HEK293 (cell line): ENCODE measurements around the gene ISL2.
A peak's percentile ranks its signal among the peaks of the same experiment; 100 is the strongest.

ENCODE experiments used
- CTCF ChIA-PET: fragments of 350-600 bp; formaldehyde crosslinking; extraction: SDS; loops from one replicate; lab custom pipeline; 2021; ENCODE audit warnings: antibody characterized with exemption; lab: Yijun Ruan, JAX
- POLR2A ChIA-PET: fragments of 300-600 bp; formaldehyde crosslinking; extraction: SDS; loops from one replicate; lab custom pipeline; 2020; ENCODE audit warnings: antibody characterized with exemption, inconsistent platforms; lab: Yijun Ruan, JAX
- H3K27ac ChIP-seq: fragments of 200-500 bp; sonication (Bioruptor generic); 2 replicates; pipeline ENCODE4 v1.5.1; 2014; ENCODE audit warnings: low read depth, low read length, control low read depth, inconsistent platforms; ENCODE audit errors: extremely low read depth
- H3K36me3 ChIP-seq, 2 experiments: fragments of 200-500 bp in 1 of 2; sonication (Bioruptor generic) in 1 of 2; 1 replicate in 1 of 2; 2 replicates in 1 of 2; pipeline ENCODE4 v1.5.1; 2014 to 2017; ENCODE audit warnings: inconsistent platforms in 2 of 2, low read length in 2 of 2; ENCODE audit not compliant: control insufficient read depth in 2 of 2, insufficient read depth in 1 of 2
- H3K4me1 ChIP-seq: fragments of 200-500 bp; sonication (Bioruptor generic); 2 replicates; pipeline ENCODE4 v1.5.1; 2014; ENCODE audit warnings: mild to moderate bottlenecking, low read length, inconsistent platforms; ENCODE audit not compliant: control insufficient read depth, insufficient read depth
- H3K4me3 ChIP-seq: 2 replicates; pipeline ENCODE4 v1.5.1; 2011; ENCODE audit warnings: low read depth, mild to moderate bottlenecking, control low read depth, low read length, moderate library complexity
- H3K9me3 ChIP-seq: fragments of 200-500 bp; sonication (Bioruptor generic); 2 replicates; pipeline ENCODE4 v1.5.1; 2014; ENCODE audit warnings: low read depth, low read length, inconsistent platforms; ENCODE audit not compliant: control insufficient read depth, insufficient read depth
- GLI2 ChIP-seq: fragments of 450-650 bp; formaldehyde crosslinking; IDR thresholded peaks from 2 replicates; pipeline ENCODE4; 2017; ENCODE audit warnings: missing biosample characterization, missing genetic modification characterization, low read depth, borderline replicate concordance
- HOXA7 ChIP-seq: sonication (generic); formaldehyde crosslinking; IDR thresholded peaks from 2 replicates; pipeline ENCODE4 v1.8.1; 2022; ENCODE audit warnings: missing genetic modification reagents, borderline replicate concordance
- KLF7 ChIP-seq: fragments of 450-650 bp; formaldehyde crosslinking; IDR thresholded peaks from 2 replicates; pipeline ENCODE4 v1.5.1; 2016; ENCODE audit warnings: missing biosample characterization, missing genetic modification characterization, borderline replicate concordance
- MZF1 ChIP-seq: fragments of 450-650 bp; formaldehyde crosslinking; IDR thresholded peaks from 2 replicates; pipeline ENCODE4 v1.5.1; 2017; ENCODE audit warnings: missing biosample characterization, missing genetic modification characterization, borderline replicate concordance
- PRDM4 ChIP-seq: fragments of 450-650 bp; formaldehyde crosslinking; IDR thresholded peaks from 2 replicates; pipeline ENCODE4 v1.5.1; 2017; ENCODE audit warnings: missing biosample characterization, missing genetic modification characterization
- PRDM6 ChIP-seq: fragments of 450-650 bp; formaldehyde crosslinking; IDR thresholded peaks from 2 replicates; pipeline ENCODE4 v1.5.1; 2017; ENCODE audit warnings: missing biosample characterization, missing genetic modification characterization
- RBAK ChIP-seq: fragments of 450-650 bp; formaldehyde crosslinking; IDR thresholded peaks from 2 replicates; pipeline ENCODE4 v1.5.1; 2016; ENCODE audit warnings: missing biosample characterization, missing genetic modification characterization
- SCRT2 ChIP-seq: fragments of 450-650 bp; formaldehyde crosslinking; IDR thresholded peaks from 2 replicates; pipeline ENCODE4 v1.5.1; 2016; ENCODE audit warnings: missing biosample characterization, missing genetic modification characterization
- ZBTB7A ChIP-seq: fragments of 450-650 bp; formaldehyde crosslinking; IDR thresholded peaks from 2 replicates; pipeline ENCODE4 v1.5.1; 2016; ENCODE audit warnings: low read depth, missing biosample characterization, missing genetic modification characterization
- ZNF302 ChIP-seq: fragments of 450-650 bp; formaldehyde crosslinking; IDR thresholded peaks from 2 replicates; pipeline ENCODE4 v1.5.1; 2016; ENCODE audit warnings: missing biosample characterization, missing genetic modification characterization, low read depth
- ZNF341 ChIP-seq: fragments of 450-650 bp; formaldehyde crosslinking; IDR thresholded peaks from 2 replicates; pipeline ENCODE4; 2016; ENCODE audit warnings: low read depth, missing biosample characterization, missing genetic modification characterization
- ZNF449 ChIP-seq: fragments of 450-650 bp; formaldehyde crosslinking; IDR thresholded peaks from 2 replicates; pipeline ENCODE4 v1.5.1; 2017; ENCODE audit warnings: missing biosample characterization, mild to moderate bottlenecking, missing genetic modification characterization, moderate library complexity
- ZNF555 ChIP-seq: fragments of 450-650 bp; formaldehyde crosslinking; conservative IDR thresholded peaks from 2 replicates; pipeline ENCODE4 v1.5.1; 2017; ENCODE audit warnings: missing biosample characterization, mild to moderate bottlenecking, missing genetic modification characterization, inconsistent platforms
- ZNF600 ChIP-seq: fragments of 450-650 bp; formaldehyde crosslinking; IDR thresholded peaks from 2 replicates; pipeline ENCODE4 v1.5.1; 2016; ENCODE audit warnings: missing biosample characterization, missing genetic modification characterization
- ZNF670 ChIP-seq: fragments of 450-650 bp; formaldehyde crosslinking; IDR thresholded peaks from 2 replicates; pipeline ENCODE4 v1.5.1; 2016; ENCODE audit warnings: missing biosample characterization, missing genetic modification characterization, low read depth
- TF ChIP-seq, protein P1 (sequence below): fragments of 450-650 bp; formaldehyde crosslinking; IDR thresholded peaks from 2 replicates; pipeline ENCODE4 v1.5.1; 2016; ENCODE audit warnings: missing biosample characterization, missing genetic modification characterization
- TF ChIP-seq, protein P2 (sequence below): fragments of 450-650 bp; formaldehyde crosslinking; IDR thresholded peaks from 2 replicates; pipeline ENCODE4 v1.5.1; 2016; ENCODE audit warnings: missing biosample characterization, missing genetic modification characterization
- TF ChIP-seq, protein P3 (sequence below): fragments of 450-650 bp; formaldehyde crosslinking; IDR thresholded peaks from 2 replicates; pipeline ENCODE4 v1.5.1; 2016; ENCODE audit warnings: missing biosample characterization, missing genetic modification characterization, low read depth
- TF ChIP-seq, protein P4 (sequence below): IDR thresholded peaks from 2 replicates; pipeline ENCODE4 v1.6.1; 2011; ENCODE audit warnings: mild to moderate bottlenecking, low read depth, low read length, borderline replicate concordance

ISL2 gene

GRCh38 chr15:76354823-76355440 lies 18.4 kb downstream of the ISL2 start:
- Histone ChIP-seq H3K36me3 (no peaks in the 10 kb centered on the region; a peak in 1 of 3 replicates), H3K4me3 (no peak overlapping the region), H3K9me3 (no peaks in the 10 kb centered on the region), H3K27ac (no peak overlapping the region), H3K4me1 (peaks cover 3% of the 10 kb centered on the region; the same call in 1 of the 2 replicates)
- POLR2A ChIA-PET = interaction anchor here (2.0 to 2.2 kb wide), 2 partner anchors 9 to 19 kb away, joined by 6 to 9 read pairs; partner anchors contain the start of gene ISL2
- CTCF ChIA-PET = interaction anchor here (1.8 kb wide), 1 partner anchor 15 kb away, joined by 6 read pairs; no protein-coding TSS in a partner anchor
- peak; percentile 38 for TF ChIP-seq PRDM6 (tag by site-specific recombination)
- no peak for TF ChIP-seq SCRT2 (tag by site-specific recombination)

- TF ChIP-seq PRDM4 (tag by site-specific recombination) (no peak), ZNF449 (tag by site-specific recombination) (peak; percentile 72; the same call in 1 of the 2 replicates)
- Histone ChIP-seq H3K4me1 (peaks cover 3% of the 10 kb centered on the region; the same call in 1 of the 2 replicates), H3K4me3 (no peak overlapping the region), H3K9me3 (no peaks in the 10 kb centered on the region), H3K27ac (no peak overlapping the region), H3K36me3 (no peaks in the 10 kb centered on the region)
- ChIA-PET CTCF (no interaction called here), POLR2A (no interaction called here)
Measured at GRCh38 chr15:76358453-76358852, 21.9 kb downstream of the ISL2 start.

DNA sequence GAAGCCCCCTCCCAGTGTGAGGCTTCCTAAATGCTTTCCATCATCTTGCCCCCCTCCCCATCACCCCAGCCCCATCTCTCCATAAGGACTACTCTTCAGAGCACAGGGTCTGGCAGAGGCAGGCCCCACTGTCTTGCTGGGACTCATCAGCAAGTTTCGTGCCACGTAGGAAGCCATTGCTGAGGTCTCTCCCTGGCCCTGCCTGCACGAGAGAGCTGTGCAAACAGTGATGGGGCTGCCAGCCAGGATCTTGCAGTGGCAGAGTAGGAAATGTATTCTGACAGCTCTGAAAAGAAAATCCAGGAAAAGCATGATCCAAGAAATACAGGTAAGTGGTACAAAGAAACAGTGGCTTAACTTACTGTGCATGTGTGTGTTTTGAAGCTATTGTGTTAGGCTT lies 22.6 kb downstream of the ISL2 start:
- H3K27ac ChIP-seq = no peak overlapping the region
- H3K4me3 ChIP-seq = no peak overlapping the region
- H3K36me3 ChIP-seq = no peaks in the 10 kb centered on the region
- CTCF ChIA-PET = no interaction called here
- no peaks in the 10 kb centered on the region for H3K9me3 ChIP-seq
- POLR2A ChIA-PET = no interaction called here
- peaks cover 3% of the 10 kb centered on the region; the same call in 1 of the 2 replicates for H3K4me1 ChIP-seq
- TF ChIP-seq, protein P1, sequence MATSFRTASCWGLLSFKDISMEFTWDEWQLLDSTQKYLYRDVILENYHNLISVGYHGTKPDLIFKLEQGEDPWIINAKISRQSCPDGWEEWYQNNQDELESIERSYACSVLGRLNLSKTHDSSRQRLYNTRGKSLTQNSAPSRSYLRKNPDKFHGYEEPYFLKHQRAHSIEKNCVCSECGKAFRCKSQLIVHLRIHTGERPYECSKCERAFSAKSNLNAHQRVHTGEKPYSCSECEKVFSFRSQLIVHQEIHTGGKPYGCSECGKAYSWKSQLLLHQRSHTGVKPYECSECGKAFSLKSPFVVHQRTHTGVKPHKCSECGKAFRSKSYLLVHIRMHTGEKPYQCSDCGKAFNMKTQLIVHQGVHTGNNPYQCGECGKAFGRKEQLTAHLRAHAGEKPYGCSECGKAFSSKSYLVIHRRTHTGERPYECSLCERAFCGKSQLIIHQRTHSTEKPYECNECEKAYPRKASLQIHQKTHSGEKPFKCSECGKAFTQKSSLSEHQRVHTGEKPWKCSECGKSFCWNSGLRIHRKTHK = no peak
- TF ChIP-seq ZBTB7A (tag by site-specific recombination) (no peak), RBAK (tag by site-specific recombination) (no peak), ZNF600 (tag by site-specific recombination) (no peak), ZNF341 (no peak), GLI2 (tag by site-specific recombination) (no peak), ZNF555 (tag by site-specific recombination) (no peak), KLF7 (tag by site-specific recombination) (no peak), ZNF302 (tag by site-specific recombination) (no peak), HOXA7 (CRISPR knock-in tag) (no peak), MZF1 (tag by site-specific recombination) (no peak), ZNF670 (tag by site-specific recombination) (no peak)
- TF ChIP-seq, protein P2, sequence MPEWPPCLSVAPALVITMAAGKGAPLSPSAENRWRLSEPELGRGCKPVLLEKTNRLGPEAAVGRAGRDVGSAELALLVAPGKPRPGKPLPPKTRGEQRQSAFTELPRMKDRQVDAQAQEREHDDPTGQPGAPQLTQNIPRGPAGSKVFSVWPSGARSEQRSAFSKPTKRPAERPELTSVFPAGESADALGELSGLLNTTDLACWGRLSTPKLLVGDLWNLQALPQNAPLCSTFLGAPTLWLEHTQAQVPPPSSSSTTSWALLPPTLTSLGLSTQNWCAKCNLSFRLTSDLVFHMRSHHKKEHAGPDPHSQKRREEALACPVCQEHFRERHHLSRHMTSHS (tag by site-specific recombination) = no peak
- TF ChIP-seq, protein P3, sequence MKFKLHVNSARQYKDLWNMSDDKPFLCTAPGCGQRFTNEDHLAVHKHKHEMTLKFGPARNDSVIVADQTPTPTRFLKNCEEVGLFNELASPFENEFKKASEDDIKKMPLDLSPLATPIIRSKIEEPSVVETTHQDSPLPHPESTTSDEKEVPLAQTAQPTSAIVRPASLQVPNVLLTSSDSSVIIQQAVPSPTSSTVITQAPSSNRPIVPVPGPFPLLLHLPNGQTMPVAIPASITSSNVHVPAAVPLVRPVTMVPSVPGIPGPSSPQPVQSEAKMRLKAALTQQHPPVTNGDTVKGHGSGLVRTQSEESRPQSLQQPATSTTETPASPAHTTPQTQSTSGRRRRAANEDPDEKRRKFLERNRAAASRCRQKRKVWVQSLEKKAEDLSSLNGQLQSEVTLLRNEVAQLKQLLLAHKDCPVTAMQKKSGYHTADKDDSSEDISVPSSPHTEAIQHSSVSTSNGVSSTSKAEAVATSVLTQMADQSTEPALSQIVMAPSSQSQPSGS (tag by site-specific recombination) = no peak
- TF ChIP-seq, protein P4, sequence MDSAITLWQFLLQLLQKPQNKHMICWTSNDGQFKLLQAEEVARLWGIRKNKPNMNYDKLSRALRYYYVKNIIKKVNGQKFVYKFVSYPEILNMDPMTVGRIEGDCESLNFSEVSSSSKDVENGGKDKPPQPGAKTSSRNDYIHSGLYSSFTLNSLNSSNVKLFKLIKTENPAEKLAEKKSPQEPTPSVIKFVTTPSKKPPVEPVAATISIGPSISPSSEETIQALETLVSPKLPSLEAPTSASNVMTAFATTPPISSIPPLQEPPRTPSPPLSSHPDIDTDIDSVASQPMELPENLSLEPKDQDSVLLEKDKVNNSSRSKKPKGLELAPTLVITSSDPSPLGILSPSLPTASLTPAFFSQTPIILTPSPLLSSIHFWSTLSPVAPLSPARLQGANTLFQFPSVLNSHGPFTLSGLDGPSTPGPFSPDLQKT = no peak
